H1 (cell line): Measurements from ENCODE around the gene RPS6KA2. TPM values are rescaled to one million over a fixed set of nuclear protein-coding genes. Genes with fewer than 3 reads are reported as not detected.

ENCODE experiments used
- ASH2L ChIP-seq: fragments of 200-600, 300-600 bp; sonication (generic); IDR thresholded peaks from one replicate; pipeline ENCODE4 v1.7.1; 2017; ENCODE audit warnings: low read length
- EP300 ChIP-seq, 2 experiments: IDR thresholded peaks; 1 replicate in 1 of 2; 2 replicates in 1 of 2; pipeline ENCODE4 v1.6.1; 2011 to 2012; ENCODE audit warnings: low read depth in 2 of 2, low read length in 2 of 2, mild to moderate bottlenecking in 2 of 2, borderline replicate concordance in 1 of 2, inconsistent platforms in 1 of 2, moderate library complexity in 1 of 2
- EZH2 ChIP-seq: fragments of 200-600 bp; sonication (generic); IDR thresholded peaks from 2 replicates; pipeline ENCODE4 v1.7.1; 2012; ENCODE audit warnings: low read depth, mild to moderate bottlenecking, moderate library complexity, low read length, inconsistent platforms; ENCODE audit not compliant: severe bottlenecking
- GABPA ChIP-seq: IDR thresholded peaks from 2 replicates; pipeline ENCODE4 v1.6.1; 2011; ENCODE audit warnings: mild to moderate bottlenecking, low read length, moderate library complexity, borderline replicate concordance; ENCODE audit not compliant: insufficient read depth
- SP1 ChIP-seq: IDR thresholded peaks from 2 replicates; pipeline ENCODE4 v1.6.1; 2011; ENCODE audit warnings: low read depth, low read length
- SUZ12 ChIP-seq: fragments of 200-600 bp; sonication (generic); IDR thresholded peaks from 2 replicates; pipeline ENCODE4 v1.6.1; 2012; ENCODE audit warnings: mild to moderate bottlenecking, inconsistent platforms, low read length, moderate library complexity, mixed read lengths
- TEAD4 ChIP-seq: IDR thresholded peaks from 2 replicates; pipeline ENCODE4 v1.6.1; 2012; ENCODE audit warnings: low read depth, low read length, inconsistent platforms, mixed read lengths
- polyA plus RNA-seq, 7 experiments: library from polyadenylated mRNA; depleted of rRNA in 3 of 7; stranded (reverse) in 5 of 7; unstranded in 2 of 7; fragments of >200 nt in 5 of 7; fragments of 200-250 nt in 2 of 7; gene quantifications; 1 replicate in 5 of 7; 2 replicates in 1 of 7; 4 replicates in 1 of 7; pipeline versions ENCODE4 v1.2.1 to v1.2.3, GENCODE V29; 2011 to 2013; ENCODE audit warnings: missing spikeins in 2 of 7, mixed read lengths in 2 of 7
- total RNA-seq: library from RNA; stranded (reverse); fragmentation: NEBNext Ultra II Directional; extraction: Animal tissue kit (Norgen Biotek cat#: 25700); gene quantifications from 2 replicates; pipeline ENCODE4 v1.2.1, GENCODE V29; 2021
- TF ChIP-seq, protein P1 (sequence below): fragments of 300-600 bp; sonication (generic); IDR thresholded peaks from 2 replicates; pipeline ENCODE4 v1.7.1; 2012; ENCODE audit warnings: low read length, moderate library complexity, mild to moderate bottlenecking, inconsistent platforms; ENCODE audit not compliant: insufficient replicate concordance

The RPS6KA2 gene
- total and polyA plus RNA-seq, 2 of the 8 experiments (the other 6 are each of a cell fraction or from before 2014, with no cell fraction given) = 8.8 to 25.7 TPM

DNA sequence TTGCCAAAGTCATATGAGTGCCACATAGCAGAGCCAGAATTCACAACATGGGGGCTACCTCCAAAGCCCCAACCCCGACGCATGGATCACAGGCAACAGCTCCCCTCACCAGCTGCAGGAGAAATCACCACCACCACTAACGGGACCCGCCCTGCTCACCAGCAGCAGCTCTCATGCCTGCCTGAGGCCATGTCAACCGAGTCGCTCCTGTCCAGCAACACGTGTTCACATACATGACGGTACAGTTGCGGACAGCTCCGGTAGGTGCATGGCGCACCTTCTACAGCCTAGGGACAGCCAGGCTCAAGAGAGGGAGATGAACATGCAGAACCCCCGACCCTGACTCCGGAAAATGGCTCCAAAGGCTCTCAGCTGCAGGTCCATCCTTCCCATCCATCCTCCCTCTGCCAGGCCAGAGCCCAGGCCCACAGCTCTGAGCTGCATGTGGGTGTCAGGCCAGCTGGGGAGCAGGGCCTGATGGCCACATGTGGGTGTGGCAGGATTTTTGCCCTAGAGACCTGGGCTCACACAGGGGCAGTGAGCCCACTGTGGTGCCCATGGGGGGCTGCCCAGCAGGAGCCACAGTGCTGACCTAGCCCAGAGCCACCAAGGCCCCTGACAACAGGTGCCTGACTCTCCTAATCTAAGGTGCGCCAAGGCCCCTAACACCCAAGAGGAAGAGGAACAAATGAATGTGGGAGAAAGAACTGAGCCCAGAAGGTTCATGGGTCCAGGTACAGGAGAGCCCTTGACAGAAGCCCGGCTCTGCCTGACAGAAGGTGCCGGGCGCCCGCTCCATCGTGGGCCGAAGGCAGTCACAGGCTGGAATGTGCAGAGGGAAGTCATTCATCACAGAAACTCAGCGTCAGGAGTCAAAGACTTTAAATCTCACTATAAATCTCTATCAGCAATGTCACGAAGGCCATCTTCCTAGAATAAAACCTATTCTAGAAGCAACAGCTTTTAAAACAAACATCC lies 10.5 kb downstream of the RPS6KA2 start (continued):
- TF ChIP-seq, protein P1, sequence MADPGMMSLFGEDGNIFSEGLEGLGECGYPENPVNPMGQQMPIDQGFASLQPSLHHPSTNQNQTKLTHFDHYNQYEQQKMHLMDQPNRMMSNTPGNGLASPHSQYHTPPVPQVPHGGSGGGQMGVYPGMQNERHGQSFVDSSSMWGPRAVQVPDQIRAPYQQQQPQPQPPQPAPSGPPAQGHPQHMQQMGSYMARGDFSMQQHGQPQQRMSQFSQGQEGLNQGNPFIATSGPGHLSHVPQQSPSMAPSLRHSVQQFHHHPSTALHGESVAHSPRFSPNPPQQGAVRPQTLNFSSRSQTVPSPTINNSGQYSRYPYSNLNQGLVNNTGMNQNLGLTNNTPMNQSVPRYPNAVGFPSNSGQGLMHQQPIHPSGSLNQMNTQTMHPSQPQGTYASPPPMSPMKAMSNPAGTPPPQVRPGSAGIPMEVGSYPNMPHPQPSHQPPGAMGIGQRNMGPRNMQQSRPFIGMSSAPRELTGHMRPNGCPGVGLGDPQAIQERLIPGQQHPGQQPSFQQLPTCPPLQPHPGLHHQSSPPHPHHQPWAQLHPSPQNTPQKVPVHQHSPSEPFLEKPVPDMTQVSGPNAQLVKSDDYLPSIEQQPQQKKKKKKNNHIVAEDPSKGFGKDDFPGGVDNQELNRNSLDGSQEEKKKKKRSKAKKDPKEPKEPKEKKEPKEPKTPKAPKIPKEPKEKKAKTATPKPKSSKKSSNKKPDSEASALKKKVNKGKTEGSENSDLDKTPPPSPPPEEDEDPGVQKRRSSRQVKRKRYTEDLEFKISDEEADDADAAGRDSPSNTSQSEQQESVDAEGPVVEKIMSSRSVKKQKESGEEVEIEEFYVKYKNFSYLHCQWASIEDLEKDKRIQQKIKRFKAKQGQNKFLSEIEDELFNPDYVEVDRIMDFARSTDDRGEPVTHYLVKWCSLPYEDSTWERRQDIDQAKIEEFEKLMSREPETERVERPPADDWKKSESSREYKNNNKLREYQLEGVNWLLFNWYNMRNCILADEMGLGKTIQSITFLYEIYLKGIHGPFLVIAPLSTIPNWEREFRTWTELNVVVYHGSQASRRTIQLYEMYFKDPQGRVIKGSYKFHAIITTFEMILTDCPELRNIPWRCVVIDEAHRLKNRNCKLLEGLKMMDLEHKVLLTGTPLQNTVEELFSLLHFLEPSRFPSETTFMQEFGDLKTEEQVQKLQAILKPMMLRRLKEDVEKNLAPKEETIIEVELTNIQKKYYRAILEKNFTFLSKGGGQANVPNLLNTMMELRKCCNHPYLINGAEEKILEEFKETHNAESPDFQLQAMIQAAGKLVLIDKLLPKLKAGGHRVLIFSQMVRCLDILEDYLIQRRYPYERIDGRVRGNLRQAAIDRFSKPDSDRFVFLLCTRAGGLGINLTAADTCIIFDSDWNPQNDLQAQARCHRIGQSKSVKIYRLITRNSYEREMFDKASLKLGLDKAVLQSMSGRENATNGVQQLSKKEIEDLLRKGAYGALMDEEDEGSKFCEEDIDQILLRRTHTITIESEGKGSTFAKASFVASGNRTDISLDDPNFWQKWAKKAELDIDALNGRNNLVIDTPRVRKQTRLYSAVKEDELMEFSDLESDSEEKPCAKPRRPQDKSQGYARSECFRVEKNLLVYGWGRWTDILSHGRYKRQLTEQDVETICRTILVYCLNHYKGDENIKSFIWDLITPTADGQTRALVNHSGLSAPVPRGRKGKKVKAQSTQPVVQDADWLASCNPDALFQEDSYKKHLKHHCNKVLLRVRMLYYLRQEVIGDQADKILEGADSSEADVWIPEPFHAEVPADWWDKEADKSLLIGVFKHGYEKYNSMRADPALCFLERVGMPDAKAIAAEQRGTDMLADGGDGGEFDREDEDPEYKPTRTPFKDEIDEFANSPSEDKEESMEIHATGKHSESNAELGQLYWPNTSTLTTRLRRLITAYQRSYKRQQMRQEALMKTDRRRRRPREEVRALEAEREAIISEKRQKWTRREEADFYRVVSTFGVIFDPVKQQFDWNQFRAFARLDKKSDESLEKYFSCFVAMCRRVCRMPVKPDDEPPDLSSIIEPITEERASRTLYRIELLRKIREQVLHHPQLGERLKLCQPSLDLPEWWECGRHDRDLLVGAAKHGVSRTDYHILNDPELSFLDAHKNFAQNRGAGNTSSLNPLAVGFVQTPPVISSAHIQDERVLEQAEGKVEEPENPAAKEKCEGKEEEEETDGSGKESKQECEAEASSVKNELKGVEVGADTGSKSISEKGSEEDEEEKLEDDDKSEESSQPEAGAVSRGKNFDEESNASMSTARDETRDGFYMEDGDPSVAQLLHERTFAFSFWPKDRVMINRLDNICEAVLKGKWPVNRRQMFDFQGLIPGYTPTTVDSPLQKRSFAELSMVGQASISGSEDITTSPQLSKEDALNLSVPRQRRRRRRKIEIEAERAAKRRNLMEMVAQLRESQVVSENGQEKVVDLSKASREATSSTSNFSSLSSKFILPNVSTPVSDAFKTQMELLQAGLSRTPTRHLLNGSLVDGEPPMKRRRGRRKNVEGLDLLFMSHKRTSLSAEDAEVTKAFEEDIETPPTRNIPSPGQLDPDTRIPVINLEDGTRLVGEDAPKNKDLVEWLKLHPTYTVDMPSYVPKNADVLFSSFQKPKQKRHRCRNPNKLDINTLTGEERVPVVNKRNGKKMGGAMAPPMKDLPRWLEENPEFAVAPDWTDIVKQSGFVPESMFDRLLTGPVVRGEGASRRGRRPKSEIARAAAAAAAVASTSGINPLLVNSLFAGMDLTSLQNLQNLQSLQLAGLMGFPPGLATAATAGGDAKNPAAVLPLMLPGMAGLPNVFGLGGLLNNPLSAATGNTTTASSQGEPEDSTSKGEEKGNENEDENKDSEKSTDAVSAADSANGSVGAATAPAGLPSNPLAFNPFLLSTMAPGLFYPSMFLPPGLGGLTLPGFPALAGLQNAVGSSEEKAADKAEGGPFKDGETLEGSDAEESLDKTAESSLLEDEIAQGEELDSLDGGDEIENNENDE = no peak
- TF ChIP-seq EZH2 = no peak
- TF ChIP-seq EP300 (IDR thresholded peaks at IDR 0.05; ENCODE audit: borderline replicate concordance in 1 of 2, low read depth in 2 of 2, low read length in 2 of 2) = no peak
- TF ChIP-seq TEAD4 = no peak
- TF ChIP-seq SP1 = no peak
- no peak for TF ChIP-seq ASH2L
- TF ChIP-seq GABPA = no peak
- TF ChIP-seq SUZ12 = no peak
